Lower leg skin (tissue), 3 donors: ENCODE measurements around the gene CIB4.

Experiments
- CTCF ChIP-seq, 3 donors: fragments of 450-650 bp; IDR thresholded peaks; one replicate each; pipeline ENCODE4 v1.5.1; 2016; ENCODE audit warnings: antibody characterized with exemption in 3 of 3, mild to moderate bottlenecking in 3 of 3, moderate library complexity in 2 of 3
- POLR2A ChIP-seq, 2 donors: fragments of 450-650 bp; IDR thresholded peaks; one replicate each; pipeline ENCODE4 v1.6.1; 2016 to 2017; ENCODE audit warnings: antibody characterized with exemption in 2 of 2, mild to moderate bottlenecking in 1 of 2, moderate library complexity in 1 of 2

GRCh38 chr2:26605999-26606846 lies 34.9 kb downstream of the CIB4 start:
- TF ChIP-seq CTCF (IDR thresholded peaks at IDR 0.05) (no peak), POLR2A (IDR thresholded peaks at IDR 0.05) (no peak)
